ENCODE results near the gene MACROD2.

Gene MACROD2

DNA sequence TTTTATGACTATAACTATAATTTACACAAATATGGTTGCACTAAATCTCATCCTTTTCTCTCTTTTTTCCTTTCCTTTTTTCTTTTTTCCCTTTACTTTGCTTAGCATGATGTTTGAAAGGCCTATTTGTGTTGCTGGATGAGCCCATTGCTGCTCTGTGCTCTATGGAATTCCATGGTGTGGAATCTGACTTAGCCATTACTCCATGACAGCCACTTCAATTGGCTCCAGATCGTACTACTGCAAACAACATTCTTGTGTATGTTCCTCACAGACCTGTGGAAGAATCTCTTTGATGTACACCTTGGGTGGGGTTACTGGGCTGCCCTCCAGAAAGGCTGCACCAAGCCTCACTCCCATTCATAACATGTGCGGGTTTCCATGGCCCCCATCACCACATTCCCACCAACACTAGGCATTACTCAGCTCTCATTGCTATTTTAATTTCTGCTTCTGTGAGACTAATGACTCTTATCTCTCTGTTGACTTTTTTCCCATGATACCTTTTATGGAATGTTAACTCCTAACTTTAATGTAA lies 1598.9 kb downstream of the MACROD2 start:
- TF ChIP-seq, protein P1, sequence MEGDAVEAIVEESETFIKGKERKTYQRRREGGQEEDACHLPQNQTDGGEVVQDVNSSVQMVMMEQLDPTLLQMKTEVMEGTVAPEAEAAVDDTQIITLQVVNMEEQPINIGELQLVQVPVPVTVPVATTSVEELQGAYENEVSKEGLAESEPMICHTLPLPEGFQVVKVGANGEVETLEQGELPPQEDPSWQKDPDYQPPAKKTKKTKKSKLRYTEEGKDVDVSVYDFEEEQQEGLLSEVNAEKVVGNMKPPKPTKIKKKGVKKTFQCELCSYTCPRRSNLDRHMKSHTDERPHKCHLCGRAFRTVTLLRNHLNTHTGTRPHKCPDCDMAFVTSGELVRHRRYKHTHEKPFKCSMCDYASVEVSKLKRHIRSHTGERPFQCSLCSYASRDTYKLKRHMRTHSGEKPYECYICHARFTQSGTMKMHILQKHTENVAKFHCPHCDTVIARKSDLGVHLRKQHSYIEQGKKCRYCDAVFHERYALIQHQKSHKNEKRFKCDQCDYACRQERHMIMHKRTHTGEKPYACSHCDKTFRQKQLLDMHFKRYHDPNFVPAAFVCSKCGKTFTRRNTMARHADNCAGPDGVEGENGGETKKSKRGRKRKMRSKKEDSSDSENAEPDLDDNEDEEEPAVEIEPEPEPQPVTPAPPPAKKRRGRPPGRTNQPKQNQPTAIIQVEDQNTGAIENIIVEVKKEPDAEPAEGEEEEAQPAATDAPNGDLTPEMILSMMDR (IDR thresholded peaks at IDR 0.05; ENCODE audit: borderline replicate concordance, control extremely low read depth, extremely low read depth, insufficient read depth, missing control alignments) = no peak
- in situ Hi-C loops (cut with MboI; ENCODE audit: low sequenced_read_pairs, unreplicated experiment) = no loop called here
- DNase-seq (ENCODE audit: low spot score) = no peak

- in situ Hi-C loops (cut with MboI; ENCODE audit: low sequenced_read_pairs, unreplicated experiment) = no loop called here
- TF ChIP-seq, protein P1 (IDR thresholded peaks at IDR 0.05; ENCODE audit: borderline replicate concordance, control extremely low read depth, extremely low read depth, insufficient read depth, missing control alignments) = no peak
- no peak for DNase-seq (ENCODE audit: low spot score)
Measured at GRCh38 chr20:15596220-15596890, 1601.0 kb downstream of the MACROD2 start.

DNA sequence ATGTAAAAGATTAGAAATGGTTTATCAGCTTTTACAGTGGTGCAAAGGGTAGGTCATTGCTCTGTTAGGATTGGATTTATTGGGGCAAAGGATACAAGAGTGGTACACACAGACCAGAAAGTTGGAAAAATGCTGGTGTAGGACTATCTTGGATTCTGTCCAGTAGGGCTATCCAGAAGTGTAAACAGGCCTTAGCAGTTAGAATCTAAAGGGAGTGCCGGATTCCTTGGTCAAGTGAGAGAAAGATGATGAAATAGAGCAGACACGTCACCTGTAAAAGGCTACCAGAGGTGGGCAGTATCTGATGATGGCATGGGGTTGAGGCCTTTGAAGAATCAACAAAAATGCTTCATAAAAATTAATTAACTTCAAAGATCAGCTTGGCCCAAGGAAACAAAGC lies 1602.0 kb downstream of the MACROD2 start:
- no peak for DNase-seq (ENCODE audit: low spot score)
- in situ Hi-C loops (cut with MboI; ENCODE audit: low sequenced_read_pairs, unreplicated experiment) = no loop called here
- TF ChIP-seq, protein P1 (IDR thresholded peaks at IDR 0.05; ENCODE audit: borderline replicate concordance, control extremely low read depth, extremely low read depth, insufficient read depth, missing control alignments) = no peak

- in situ Hi-C loops (cut with MboI; ENCODE audit: low sequenced_read_pairs, unreplicated experiment) = no loop called here
- TF ChIP-seq, protein P1 (IDR thresholded peaks at IDR 0.05; ENCODE audit: borderline replicate concordance, control extremely low read depth, extremely low read depth, insufficient read depth, missing control alignments) = no peak
Measured at GRCh38 chr20:15599961-15600360, 1604.6 kb downstream of the MACROD2 start.

DNA sequence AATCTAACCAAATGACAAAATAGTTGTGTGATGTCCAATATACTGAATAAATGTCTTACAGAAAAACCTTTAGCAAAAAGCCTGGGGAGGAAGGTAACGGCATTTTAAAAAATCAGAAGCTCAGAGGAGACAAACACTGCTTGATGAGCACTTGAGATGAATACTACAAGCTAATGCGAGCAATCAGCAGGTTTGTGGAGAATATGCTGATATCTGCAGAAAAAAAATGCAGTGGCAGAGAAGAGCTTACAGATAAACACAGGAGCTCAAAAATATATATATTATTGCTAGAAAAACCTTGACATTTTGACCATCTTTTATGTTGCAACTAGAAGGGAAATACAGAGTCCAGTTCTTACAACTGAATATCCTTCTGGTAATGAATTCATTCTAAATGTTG lies 1605.2 kb downstream of the MACROD2 start:
- TF ChIP-seq, protein P1 (IDR thresholded peaks at IDR 0.05; ENCODE audit: borderline replicate concordance, control extremely low read depth, extremely low read depth, insufficient read depth, missing control alignments) = no peak
- in situ Hi-C loops (cut with MboI; ENCODE audit: low sequenced_read_pairs, unreplicated experiment) = no loop called here

More at GRCh38 chr20:15599961-15600360, 1604.6 kb downstream of the MACROD2 start:
- DNase-seq (ENCODE audit: low spot score) = no peak

DNA sequence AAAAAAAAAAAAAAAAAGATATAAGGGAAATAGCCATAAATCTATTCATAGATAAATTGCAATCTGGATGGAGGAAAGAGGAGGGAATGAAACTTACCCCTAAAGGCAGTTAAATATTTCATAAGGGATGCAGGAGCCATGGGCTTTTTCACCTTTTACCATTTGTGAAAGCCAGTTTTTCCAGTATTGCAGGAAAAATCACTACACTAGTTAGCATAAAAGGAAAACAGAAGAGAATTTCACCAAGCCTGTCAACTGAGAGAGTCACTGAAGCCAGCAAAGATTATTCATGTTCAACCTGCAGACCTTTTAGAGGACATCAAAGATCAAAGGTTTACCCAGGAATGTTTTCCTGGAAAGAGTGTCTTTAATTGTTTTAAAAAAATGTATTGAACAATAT lies 1608.2 kb downstream of the MACROD2 start:
- in situ Hi-C loops (cut with MboI; ENCODE audit: low sequenced_read_pairs, unreplicated experiment) = no loop called here
- no peak for DNase-seq (ENCODE audit: low spot score)
- TF ChIP-seq, protein P1 (IDR thresholded peaks at IDR 0.05; ENCODE audit: borderline replicate concordance, control extremely low read depth, extremely low read depth, insufficient read depth, missing control alignments) = no peak

More for the DNA sequence above, 1605.2 kb downstream of the MACROD2 start:
- DNase-seq (ENCODE audit: low spot score) = no peak

Measured in GM13976 (cell line).